Ovary (tissue), 9 donors: ENCODE measurements around the gene MSANTD7. TPM values are rescaled to one million over a fixed set of nuclear protein-coding genes. Genes with fewer than 3 reads are reported as not detected.
"Not testable (repeated sequence)": the region's sequence is repeated elsewhere in the genome, so short reads cannot be mapped to it uniquely, and the experiment has no call there.

Experiments
- DNase-seq, 5 donors: peaks; one replicate each; pipeline ENCODE4 v3.0.0-alpha.2; 2019 to 2020
- H3K27ac ChIP-seq, 2 donors: fragments of 200-600 bp; one replicate each; pipeline versions ENCODE4 v1.5.1 to v1.8.0; 2019 to 2022
- H3K27me3 ChIP-seq: fragments of 200-600 bp; one replicate; pipeline ENCODE4 v1.8.0; 2022
- H3K36me3 ChIP-seq: fragments of 200-600 bp; sonication (generic); one replicate; pipeline ENCODE4 v1.5.1; 2019
- H3K4me1 ChIP-seq: one replicate; pipeline ENCODE4 v1.8.1; 2013; ENCODE audit warnings: mild to moderate bottlenecking, moderate library complexity; ENCODE audit not compliant: insufficient read depth
- H3K4me3 ChIP-seq: fragments of 200-600 bp; sonication (generic); one replicate; pipeline ENCODE4 v1.5.1; 2017
- H3K9me3 ChIP-seq, 2 donors: fragments of 200-600 bp in 1 of 2; sonication (generic) in 1 of 2; one replicate each; pipeline versions ENCODE4 v1.5.1 to v1.8.1; 2013 to 2019; ENCODE audit warnings: mild to moderate bottlenecking in 1 of 2, moderate library complexity in 1 of 2
- CTCF ChIP-seq, 3 donors: fragments of 450-650 bp in 2 of 3; fragments of 200-600 bp in 1 of 3; IDR thresholded peaks; one replicate each; pipeline versions ENCODE4 v1.5.1 to v1.8.0; 2016 to 2022; ENCODE audit warnings: antibody characterized with exemption in 3 of 3, mild to moderate bottlenecking in 1 of 3
- EP300 ChIP-seq: sonication (generic); formaldehyde crosslinking; IDR thresholded peaks from one replicate; pipeline ENCODE4 v1.6.1; 2017; ENCODE audit warnings: antibody characterized with exemption
- POLR2A ChIP-seq: fragments of 450-650 bp; IDR thresholded peaks from one replicate; pipeline ENCODE4 v1.6.1; 2017; ENCODE audit warnings: antibody characterized with exemption, mild to moderate bottlenecking, moderate library complexity
- WGBS, 3 donors: extraction: QIAGEN DNeasy Blood & Tissue Kit in 1 of 3; methylation state at CpG; one replicate each; pipeline versions ENCODE4 v1.1.5 to v1.1.7; 2013 to 2017; 5-methylcytosine and 5-hydroxymethylcytosine counted together
- intact Hi-C, 4 donors: fragments of 100-400 bp; cut with DNase I; formaldehyde crosslinking; loops; one replicate each; pipeline versions ENCODE4 v1.11.0 to v1.15.1; 2022 to 2023
- polyA plus RNA-seq, 2 donors: library from polyadenylated mRNA; stranded (reverse); fragments of 200-250 nt in 1 of 2; fragments of 350-450 nt in 1 of 2; fragmentation: Illumina TruSeq in 1 of 2; extraction: RNeasy Lipid Tissue Mini Kit (QIAGEN cat#74804) in 1 of 2; gene quantifications; one replicate each; pipeline ENCODE4 v1.2.3, GENCODE V29; 2013 to 2014
- total RNA-seq, 7 donors: library from RNA; depleted of rRNA in 2 of 7; stranded (reverse); fragments of >200 nt in 2 of 7; fragmentation: NEBNext Ultra II Directional in 3 of 7; extraction: Animal tissue kit (Norgen Biotek cat#: 25700) in 3 of 7; gene quantifications; one replicate each; pipeline versions ENCODE4 v1.1.0 to v1.2.4, GENCODE V29; 2016 to 2023
- donor health status: DM: no; HTN: no; CAD: no; lungs with moderate emphysema.
- donor health status: DM: no; HTN: no; CAD: no.
- donor health status: Bipolar disorder and iron deficiency.
- donor health status: DM: yes; HTN: yes; CAD: no.
- donor health status: DM: no; HTN: no; CAD: no.
- donor health status: DM: yes; HTN: yes; CAD: no.

Gene MSANTD7
- total and polyA plus RNA-seq, 9 donors = 6.7 to 15.1 (median 9.6) TPM

- DNase-seq = no peak
- WGBS, 3 donors = 38 to 74% (median 39%) methylated on average over 1 of the region's 1 CpG
- no peaks in the 10 kb centered on the region for H3K9me3 ChIP-seq
- no peak overlapping the region for H3K27ac ChIP-seq
- intact Hi-C loops = no loop called here
- TF ChIP-seq EP300 (no peak), POLR2A (no peak), CTCF (IDR thresholded peaks at IDR 0.05) (no peak)
- no peaks in the 10 kb centered on the region for H3K4me1 ChIP-seq
- H3K36me3 ChIP-seq = no peaks in the 10 kb centered on the region
- no peaks in the 10 kb centered on the region for H3K27me3 ChIP-seq
- H3K4me3 ChIP-seq = no peak overlapping the region
Observed at GRCh38 chr10:14803827-14804226, 34.3 kb upstream of the MSANTD7 start.

GRCh38 chr10:14806318-14806717 lies 31.8 kb upstream of the MSANTD7 start:
- Histone ChIP-seq H3K9me3 (no peaks in the 10 kb centered on the region), H3K4me3 (no peak overlapping the region), H3K36me3 (no peaks in the 10 kb centered on the region), H3K27me3 (no peaks in the 10 kb centered on the region), H3K27ac (no peak overlapping the region), H3K4me1 (no peaks in the 10 kb centered on the region)
- TF ChIP-seq POLR2A = no peak
- no peak for TF ChIP-seq CTCF (IDR thresholded peaks at IDR 0.05)
- TF ChIP-seq EP300 = no peak
- no peak for DNase-seq
- intact Hi-C loops = no loop called here
- WGBS, 3 donors = 68 to 71% (median 68%) methylated on average over 3 of the region's 3 CpGs

- intact Hi-C loops = loop anchor here in 1 of 4 donors (10.0 kb wide), 1 partner anchor 316 kb away; no protein-coding TSS in a partner anchor
- no peaks in the 10 kb centered on the region for H3K27me3 ChIP-seq
- H3K9me3 ChIP-seq = no peaks in the 10 kb centered on the region
- no peak overlapping the region for H3K4me3 ChIP-seq
- 65 to 75% (median 68%) methylated on average over 9 of the region's 9 CpGs for WGBS, 3 donors
- TF ChIP-seq EP300 = no peak
- no peak overlapping the region for H3K27ac ChIP-seq
- no peak for DNase-seq
- H3K36me3 ChIP-seq = no peaks in the 10 kb centered on the region
- no peaks in the 10 kb centered on the region for H3K4me1 ChIP-seq
Observed at GRCh38 chr10:14810969-14811953, 26.8 kb upstream of the MSANTD7 start.

- 88 to 93% (median 91%) methylated on average over 3 of the region's 3 CpGs for WGBS, 3 donors
- Histone ChIP-seq H3K9me3 (no peaks in the 10 kb centered on the region), H3K4me3 (no peak overlapping the region), H3K27me3 (no peaks in the 10 kb centered on the region), H3K36me3 (no peaks in the 10 kb centered on the region), H3K27ac (no peak overlapping the region), H3K4me1 (no peaks in the 10 kb centered on the region)
- TF ChIP-seq CTCF (IDR thresholded peaks at IDR 0.05) (no peak), EP300 (no peak), POLR2A (no peak)
- intact Hi-C loops = loop anchor here in 1 of 4 donors (10.0 kb wide), 1 partner anchor 317 kb away; no protein-coding TSS in a partner anchor
- DNase-seq = no peak
Observed at GRCh38 chr10:14812271-14812670, 25.8 kb upstream of the MSANTD7 start.

- Histone ChIP-seq H3K36me3 (no peaks in the 10 kb centered on the region), H3K9me3 (no peaks in the 10 kb centered on the region), H3K4me1 (no peaks in the 10 kb centered on the region), H3K27ac (no peak overlapping the region), H3K4me3 (no peak overlapping the region), H3K27me3 (no peaks in the 10 kb centered on the region)
- TF ChIP-seq POLR2A (no peak), CTCF (IDR thresholded peaks at IDR 0.05) (no peak), EP300 (no peak)
- intact Hi-C loops = loop anchor here in 1 of 4 donors (10.0 kb wide), 1 partner anchor 321 kb away; no protein-coding TSS in a partner anchor
- DNase-seq = no peak
- 77 to 86% (median 79%) methylated on average over 6 of the region's 6 CpGs for WGBS, 3 donors
Observed at GRCh38 chr10:14815681-14816080, 22.4 kb upstream of the MSANTD7 start.

- H3K4me1 ChIP-seq, DNase-seq, H3K36me3 ChIP-seq, H3K4me3 ChIP-seq, H3K27ac ChIP-seq, H3K9me3 ChIP-seq, H3K27me3 ChIP-seq: not testable (repeated sequence)
- intact Hi-C loops = loop anchor here in 1 of 4 donors (10.0 kb wide), 1 partner anchor 322 kb away; no protein-coding TSS in a partner anchor
- 88 to 97% (median 95%) methylated on average over 7 of the region's 7 CpGs for WGBS, 3 donors
Observed at GRCh38 chr10:14816717-14817116, 21.4 kb upstream of the MSANTD7 start.
